Nephron progenitor cell (in vitro differentiated cells): ENCODE results near the gene GNG7.
"Not testable (repeated sequence)": the region's sequence is repeated elsewhere in the genome, so short reads cannot be mapped to it uniquely, and the experiment has no call there.

ENCODE experiments used
- DNase-seq: peaks from one replicate; pipeline ENCODE4 v3.0.0; 2021
- H3K27ac Mint-ChIP-seq: 2 replicates; pipeline ENCODE4 v1.8.0; 2021; ENCODE audit warnings: mild to moderate bottlenecking, moderate library complexity, mixed read lengths
- H3K27me3 Mint-ChIP-seq: 2 replicates; pipeline ENCODE4 v1.8.0; 2021; ENCODE audit warnings: mild to moderate bottlenecking, low read depth, mixed read lengths; ENCODE audit not compliant: poor library complexity
- H3K36me3 Mint-ChIP-seq: 2 replicates; pipeline ENCODE4 v1.8.0; 2021; ENCODE audit warnings: low read depth, mixed read lengths
- H3K4me1 Mint-ChIP-seq: 2 replicates; pipeline ENCODE4 v1.8.0; 2021; ENCODE audit warnings: mixed read lengths
- H3K4me3 Mint-ChIP-seq: 2 replicates; pipeline ENCODE4 v1.8.0; 2021; ENCODE audit warnings: mild to moderate bottlenecking, moderate library complexity, mixed read lengths
- H3K9me3 Mint-ChIP-seq: 2 replicates; pipeline ENCODE4 v1.8.0; 2021; ENCODE audit warnings: mild to moderate bottlenecking, moderate library complexity, mixed read lengths
- CTCF ChIP-seq: fragments of 200-600 bp; sonication (generic); IDR thresholded peaks from 2 replicates; pipeline ENCODE4 v1.5.0; 2021; ENCODE audit warnings: antibody characterized with exemption

Gene GNG7

DNA sequence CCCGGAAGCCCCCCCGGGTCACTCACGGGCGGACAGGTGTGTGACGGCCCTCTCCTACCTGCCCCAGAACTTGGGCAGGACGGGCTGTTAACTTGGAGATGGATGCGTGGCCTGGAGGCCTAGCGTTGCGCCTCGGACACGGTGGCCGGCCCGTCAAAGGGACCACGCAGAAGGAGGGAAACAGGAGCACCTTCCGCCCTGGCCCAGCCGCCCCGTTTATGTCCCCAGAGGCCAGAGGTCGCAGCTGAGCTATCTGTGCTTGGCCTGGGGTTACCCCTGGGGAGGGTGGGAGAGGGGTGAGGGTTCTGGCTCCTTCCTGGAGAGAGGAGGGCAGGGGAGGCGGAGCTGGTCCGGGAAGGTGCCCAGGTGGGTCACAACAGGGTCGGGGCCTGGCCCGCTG lies 190.9 kb downstream of the GNG7 start:
- no peaks in the 10 kb centered on the region for H3K9me3 Mint-ChIP-seq
- no peak overlapping the region for H3K27ac Mint-ChIP-seq
- H3K4me1 Mint-ChIP-seq: peaks cover 29% of the 10 kb centered on the region
- no peaks in the 10 kb centered on the region for H3K36me3 Mint-ChIP-seq
- no peak for TF ChIP-seq CTCF
- peaks cover 7% of the 10 kb centered on the region for H3K27me3 Mint-ChIP-seq
- no peak overlapping the region for H3K4me3 Mint-ChIP-seq
- DNase-seq: no peak

- Mint-ChIP-seq H3K27ac (no peak overlapping the region), H3K27me3 (peaks cover 8% of the 10 kb centered on the region), H3K4me1 (peaks cover 25% of the 10 kb centered on the region), H3K9me3 (no peaks in the 10 kb centered on the region), H3K4me3 (no peak overlapping the region), H3K36me3 (no peaks in the 10 kb centered on the region)
- TF ChIP-seq CTCF: no peak
- no peak for DNase-seq
Measured at GRCh38 chr19:2509096-2509495, 193.4 kb downstream of the GNG7 start.

DNA sequence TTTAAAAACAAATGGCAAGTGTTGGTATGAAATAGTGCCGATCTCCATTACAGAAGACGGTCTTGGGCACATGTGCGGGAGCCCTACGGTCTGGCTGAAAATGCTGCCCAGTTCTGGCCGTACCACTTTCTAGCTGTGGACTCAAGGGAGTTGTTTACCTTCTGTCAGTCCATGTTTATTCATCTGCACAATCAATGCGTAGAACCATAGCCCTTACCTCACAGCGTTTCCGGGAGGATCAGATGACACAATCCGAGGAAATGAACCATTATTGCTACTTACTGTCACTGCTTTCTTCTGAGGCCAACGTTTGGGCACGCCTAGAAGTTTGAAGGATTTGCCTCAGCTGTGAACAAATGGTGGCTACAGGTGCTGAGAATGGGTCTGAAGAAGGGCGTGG lies 195.4 kb downstream of the GNG7 start:
- Mint-ChIP-seq H3K9me3 (no peaks in the 10 kb centered on the region), H3K4me3 (no peak overlapping the region), H3K36me3 (no peaks in the 10 kb centered on the region), H3K27me3 (peaks cover 11% of the 10 kb centered on the region), H3K27ac (no peak overlapping the region), H3K4me1 (peaks cover 22% of the 10 kb centered on the region)
- TF ChIP-seq CTCF: no peak
- no peak for DNase-seq

- H3K36me3 Mint-ChIP-seq, DNase-seq, H3K27ac Mint-ChIP-seq, H3K9me3 Mint-ChIP-seq, H3K4me3 Mint-ChIP-seq: not testable (repeated sequence)
- H3K27me3 Mint-ChIP-seq: peaks cover 11% of the 10 kb centered on the region
- H3K4me1 Mint-ChIP-seq: peaks cover 22% of the 10 kb centered on the region
Measured at GRCh38 chr19:2506656-2507055, 195.8 kb downstream of the GNG7 start.

- Mint-ChIP-seq H3K27ac (no peak overlapping the region), H3K4me1 (peaks cover 36% of the 10 kb centered on the region), H3K4me3 (no peak overlapping the region), H3K9me3 (no peaks in the 10 kb centered on the region), H3K36me3 (no peaks in the 10 kb centered on the region), H3K27me3 (peaks cover 11% of the 10 kb centered on the region)
- no peak for TF ChIP-seq CTCF
- no peak for DNase-seq
Measured at GRCh38 chr19:2503521-2504109, 198.9 kb downstream of the GNG7 start.

- Mint-ChIP-seq H3K4me1 (peaks cover 31% of the 10 kb centered on the region), H3K4me3 (no peak overlapping the region), H3K27me3 (peaks cover 12% of the 10 kb centered on the region), H3K9me3 (no peaks in the 10 kb centered on the region), H3K36me3 (no peaks in the 10 kb centered on the region), H3K27ac (no peak overlapping the region)
- DNase-seq: no peak
- TF ChIP-seq CTCF: no peak
Measured at GRCh38 chr19:2500841-2501261, 201.6 kb downstream of the GNG7 start.
